Astrocyte (in vitro differentiated cells and primary cell): Measurements from ENCODE around the gene TIMELESS. TPM values are rescaled to one million over a fixed set of nuclear protein-coding genes. Genes with fewer than 3 reads are reported as not detected.

Source experiments
- total RNA-seq: library from RNA; stranded (reverse); gene quantifications from 2 replicates; pipeline ENCODE4 v1.2.1, GENCODE V29; 2021

Gene TIMELESS
- total RNA-seq, 1 donor from 2014 or later, result 8.5 TPM

Other genes with a start within 250 kb of the TIMELESS start
- 85.8 and 85.9 TPM in 2 replicates for gene RNF41, start 227.5 kb downstream of the TIMELESS start, total RNA-seq
- gene NABP2, start 225.1 kb downstream of the TIMELESS start, total RNA-seq, result 29.1 and 29.9 TPM in 2 replicates
- gene SLC39A5, start 219.4 kb downstream of the TIMELESS start, total RNA-seq, result 0.39 TPM in 1 of 2 replicates, not detected in the other
- gene ANKRD52, start 191.0 kb downstream of the TIMELESS start, total RNA-seq, result 98.4 and 105 TPM in 2 replicates
- 6.7 and 9.3 TPM in 2 replicates for gene COQ10A, start 182.5 kb downstream of the TIMELESS start, total RNA-seq
- gene CS, start 149.1 kb downstream of the TIMELESS start, total RNA-seq, result 171 and 212 TPM in 2 replicates
- 187 and 202 TPM in 2 replicates for gene CNPY2, start 133.4 kb downstream of the TIMELESS start, total RNA-seq
- gene PAN2, start 115.4 kb downstream of the TIMELESS start, total RNA-seq, result 10.1 and 15.4 TPM in 2 replicates
- 0.32 TPM in 1 of 2 replicates, not detected in the other for gene IL23A, start 110.5 kb downstream of the TIMELESS start, total RNA-seq
- gene STAT2, start 89.3 kb downstream of the TIMELESS start, total RNA-seq, result 257 and 291 TPM in 2 replicates
- not detected in 2 replicates for gene APOF, start 86.6 kb downstream of the TIMELESS start, total RNA-seq
- not detected in 2 replicates for gene MIP, start 5.2 kb upstream of the TIMELESS start, total RNA-seq
- gene SPRYD4, start 19.2 kb upstream of the TIMELESS start, total RNA-seq, result 1.6 and 2.0 TPM in 2 replicates
- 0.94 and 1.1 TPM in 2 replicates for gene GLS2, start 38.7 kb upstream of the TIMELESS start, total RNA-seq
- 88.3 and 111 TPM in 2 replicates for gene RBMS2, start 72.4 kb upstream of the TIMELESS start, total RNA-seq
- gene BAZ2A, start 180.9 kb upstream of the TIMELESS start, total RNA-seq, result 105 and 107 TPM in 2 replicates
- gene ATP5F1B, start 196.6 kb upstream of the TIMELESS start, total RNA-seq, result 714 and 731 TPM in 2 replicates
- gene PTGES3, start 238.9 kb upstream of the TIMELESS start, total RNA-seq, result 206 and 226 TPM in 2 replicates